ENCODE results near the gene MLLT10. TPM values are rescaled to one million over a fixed set of nuclear protein-coding genes. Genes with fewer than 3 reads are reported as not detected.

Gene MLLT10
- total and polyA plus RNA-seq, 9 of the 15 experiments (the other 6 are each of a cell fraction or from before 2014, with no cell fraction given), result 18.8 to 81.4 (median 64.2) TPM

DNA sequence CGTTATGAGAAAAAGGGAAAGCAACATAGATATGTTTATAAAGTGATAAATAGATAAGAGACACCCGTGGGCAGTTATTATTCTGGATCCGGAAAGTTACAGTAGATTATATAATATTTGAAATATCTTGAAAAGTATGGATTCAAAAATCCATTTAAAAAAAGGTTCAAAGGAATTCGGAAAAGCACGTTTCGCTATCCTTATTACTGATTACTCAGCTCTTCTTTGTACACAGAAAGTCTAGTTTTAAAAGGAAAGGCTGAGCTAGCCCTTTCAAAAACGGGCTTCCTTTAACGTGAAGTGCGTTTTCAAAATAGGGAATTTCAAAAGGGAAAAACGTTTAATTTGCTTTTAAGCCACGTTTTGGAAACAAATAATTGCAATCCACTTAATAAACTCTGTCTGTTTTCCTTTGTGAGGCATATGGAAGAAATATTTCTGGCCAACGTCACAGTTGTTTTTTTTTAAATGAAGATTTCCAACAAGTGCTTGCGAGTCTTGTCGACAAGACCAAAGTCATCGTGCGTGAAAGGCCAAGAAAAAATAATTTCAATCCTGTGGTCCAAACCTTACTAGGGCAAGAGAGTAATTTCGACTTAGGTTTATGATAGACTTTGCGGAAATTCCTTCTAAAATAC, 6.3 kb upstream of the MLLT10 start:
- peak in 1 of 4 experiments; percentile 61 for DNase-seq (ENCODE audit: extremely low read depth in 1 of 4, low spot score in 3 of 4)
- intact Hi-C loops (cut with micrococcal nuclease), result loop anchor here (5.0 kb wide), 1 partner anchor 790 kb away; the partner anchor contains the start of gene COMMD3
- H3K27me3 ChIP-seq (ENCODE audit: control insufficient read depth in 2 of 2, insufficient read depth in 2 of 2, low read length in 2 of 2), result no peaks in the 10 kb centered on the region
- H3K27ac ChIP-seq (ENCODE audit: extremely low read depth, low read depth, low read length), result peak overlapping the region; percentile 92
- 1% methylated on average over 18 of the region's 18 CpGs for WGBS (ENCODE audit: insufficient coverage, low coverage, missing lambda C conversion rate)
- peak overlapping the region; percentile 77 for H3K4me2 ChIP-seq (ENCODE audit: insufficient read depth, low read length)
- H3K9me3 ChIP-seq (replicated peaks; ENCODE audit: control insufficient read depth, insufficient read depth, low read depth, low read length), result no peaks in the 10 kb centered on the region
- peak overlapping the region; percentile 94 to 96 for H3K9ac ChIP-seq (ENCODE audit: insufficient read depth in 1 of 2, low read depth in 2 of 2, low read length in 2 of 2)
- ChIA-PET CTCF (ENCODE audit: low intra/inter-chr PET ratio) (no interaction called here), POLR2A (interaction anchor here (0.6 to 3.1 kb wide), 6 partner anchors 10 to 1916 kb away, joined by 3 to 14 read pairs (median 5); no protein-coding TSS in a partner anchor)
- H3K36me3 ChIP-seq (ENCODE audit: control insufficient read depth, insufficient read depth, low read length), result no peaks in the 10 kb centered on the region
- in situ Hi-C loops (cut with MboI), result no loop called here
- H3K4me3 ChIP-seq, result peak overlapping the region; percentile 39
- peak overlapping the region; percentile 61 for H2AFZ ChIP-seq (ENCODE audit: low read depth, low read length)
- H3K4me1 ChIP-seq (replicated peaks in 1 of 2; ENCODE audit: control insufficient read depth in 2 of 2, insufficient read depth in 2 of 2, low read length in 2 of 2), result peaks cover 14 to 15% of the 10 kb centered on the region in 2 experiments; a peak in 4 of 5 replicates
- no peak for ATAC-seq
- no peaks in the 10 kb centered on the region for H3K9me1 ChIP-seq (ENCODE audit: control insufficient read depth, insufficient read depth, low read length)
- BruUV-seq (replicated peaks), result no TSS peak
- no peaks in the 10 kb centered on the region for H4K20me1 ChIP-seq (replicated peaks; ENCODE audit: control insufficient read depth, insufficient read depth, low read length)
- peak; percentile 59 for FAIRE-seq
- peaks cover 43% of the 10 kb centered on the region; the same call in 2 of the 3 replicates for H3K79me2 ChIP-seq (ENCODE audit: control insufficient read depth, insufficient read depth, low read length)
- no peak for TF ChIP-seq SPI1 (IDR thresholded peaks at IDR 0.05; ENCODE audit: borderline replicate concordance, low read depth, low read length)
- no peak for TF ChIP-seq RBM17 (IDR thresholded peaks at IDR 0.05; ENCODE audit: borderline replicate concordance, low read depth, low read length)
- no peak for TF ChIP-seq HDAC3 (IDR thresholded peaks at IDR 0.05; ENCODE audit: borderline replicate concordance, partially characterized antibody)
- TF ChIP-seq, protein P1, sequence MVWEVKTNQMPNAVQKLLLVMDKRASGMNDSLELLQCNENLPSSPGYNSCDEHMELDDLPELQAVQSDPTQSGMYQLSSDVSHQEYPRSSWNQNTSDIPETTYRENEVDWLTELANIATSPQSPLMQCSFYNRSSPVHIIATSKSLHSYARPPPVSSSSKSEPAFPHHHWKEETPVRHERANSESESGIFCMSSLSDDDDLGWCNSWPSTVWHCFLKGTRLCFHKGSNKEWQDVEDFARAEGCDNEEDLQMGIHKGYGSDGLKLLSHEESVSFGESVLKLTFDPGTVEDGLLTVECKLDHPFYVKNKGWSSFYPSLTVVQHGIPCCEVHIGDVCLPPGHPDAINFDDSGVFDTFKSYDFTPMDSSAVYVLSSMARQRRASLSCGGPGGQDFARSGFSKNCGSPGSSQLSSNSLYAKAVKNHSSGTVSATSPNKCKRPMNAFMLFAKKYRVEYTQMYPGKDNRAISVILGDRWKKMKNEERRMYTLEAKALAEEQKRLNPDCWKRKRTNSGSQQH (CRISPR knock-in tag; IDR thresholded peaks at IDR 0.05), result no peak
- TF ChIP-seq GTF2E2 (tag; IDR thresholded peaks at IDR 0.05), result peak; percentile 66
- no peak for TF ChIP-seq ZBTB17 (CRISPR knock-in tag; IDR thresholded peaks at IDR 0.05)
- no peak for TF ChIP-seq SREBF2 (CRISPR knock-in tag; IDR thresholded peaks at IDR 0.05)
- TF ChIP-seq NR0B1 (IDR thresholded peaks at IDR 0.05; ENCODE audit: partially characterized antibody), result no peak
- TF ChIP-seq, protein P2, sequence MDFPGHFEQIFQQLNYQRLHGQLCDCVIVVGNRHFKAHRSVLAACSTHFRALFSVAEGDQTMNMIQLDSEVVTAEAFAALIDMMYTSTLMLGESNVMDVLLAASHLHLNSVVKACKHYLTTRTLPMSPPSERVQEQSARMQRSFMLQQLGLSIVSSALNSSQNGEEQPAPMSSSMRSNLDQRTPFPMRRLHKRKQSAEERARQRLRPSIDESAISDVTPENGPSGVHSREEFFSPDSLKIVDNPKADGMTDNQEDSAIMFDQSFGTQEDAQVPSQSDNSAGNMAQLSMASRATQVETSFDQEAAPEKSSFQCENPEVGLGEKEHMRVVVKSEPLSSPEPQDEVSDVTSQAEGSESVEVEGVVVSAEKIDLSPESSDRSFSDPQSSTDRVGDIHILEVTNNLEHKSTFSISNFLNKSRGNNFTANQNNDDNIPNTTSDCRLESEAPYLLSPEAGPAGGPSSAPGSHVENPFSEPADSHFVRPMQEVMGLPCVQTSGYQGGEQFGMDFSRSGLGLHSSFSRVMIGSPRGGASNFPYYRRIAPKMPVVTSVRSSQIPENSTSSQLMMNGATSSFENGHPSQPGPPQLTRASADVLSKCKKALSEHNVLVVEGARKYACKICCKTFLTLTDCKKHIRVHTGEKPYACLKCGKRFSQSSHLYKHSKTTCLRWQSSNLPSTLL (IDR thresholded peaks at IDR 0.05), result no peak
- TF ChIP-seq ZC3H11A (IDR thresholded peaks at IDR 0.05; ENCODE audit: low read depth, low read length), result no peak
- no peak; the same call in 1 of the 2 replicates for TF ChIP-seq JUND (IDR thresholded peaks at IDR 0.05; ENCODE audit: borderline replicate concordance, low read depth, low read length)
- 0 out of 3 replicates have a peak, but pooled peaks have one; percentile 15 for TF ChIP-seq JUND (tag; IDR thresholded peaks at IDR 0.05; ENCODE audit: borderline replicate concordance, low read depth, low read length)
- no peak for TF ChIP-seq ZNF445 (CRISPR knock-in tag; IDR thresholded peaks at IDR 0.05; ENCODE audit: low read depth)
- peak; percentile 62 for TF ChIP-seq MAFK (IDR thresholded peaks at IDR 0.05; ENCODE audit: low read length)
- peak; percentile 94 for TF ChIP-seq FOXM1 (IDR thresholded peaks at IDR 0.05; ENCODE audit: low read depth)
- TF ChIP-seq FOXM1 (CRISPR knock-in tag; IDR thresholded peaks at IDR 0.05; ENCODE audit: low read depth), result no peak
- TF ChIP-seq TGIF2 (CRISPR knock-in tag; IDR thresholded peaks at IDR 0.05), result no peak
- 0 out of 2 replicates have a peak, but pooled peaks have one; percentile 21 for TF ChIP-seq LEF1 (IDR thresholded peaks at IDR 0.05)
- TF ChIP-seq C11orf30 (IDR thresholded peaks at IDR 0.05; ENCODE audit: low read depth), result peak; percentile 93
